GM18870 (cell line): ENCODE measurements around the gene RAB24.
A peak's percentile ranks its signal among the peaks of the same experiment; 100 is the strongest.

Source experiments
- ATAC-seq: cut with Tn5 transposase; IDR thresholded peaks from one replicate; pipeline ENCODE4 v1.9.1; 2021; ENCODE audit warnings: moderate library complexity; ENCODE audit not compliant: unreplicated experiment

Gene RAB24

DNA sequence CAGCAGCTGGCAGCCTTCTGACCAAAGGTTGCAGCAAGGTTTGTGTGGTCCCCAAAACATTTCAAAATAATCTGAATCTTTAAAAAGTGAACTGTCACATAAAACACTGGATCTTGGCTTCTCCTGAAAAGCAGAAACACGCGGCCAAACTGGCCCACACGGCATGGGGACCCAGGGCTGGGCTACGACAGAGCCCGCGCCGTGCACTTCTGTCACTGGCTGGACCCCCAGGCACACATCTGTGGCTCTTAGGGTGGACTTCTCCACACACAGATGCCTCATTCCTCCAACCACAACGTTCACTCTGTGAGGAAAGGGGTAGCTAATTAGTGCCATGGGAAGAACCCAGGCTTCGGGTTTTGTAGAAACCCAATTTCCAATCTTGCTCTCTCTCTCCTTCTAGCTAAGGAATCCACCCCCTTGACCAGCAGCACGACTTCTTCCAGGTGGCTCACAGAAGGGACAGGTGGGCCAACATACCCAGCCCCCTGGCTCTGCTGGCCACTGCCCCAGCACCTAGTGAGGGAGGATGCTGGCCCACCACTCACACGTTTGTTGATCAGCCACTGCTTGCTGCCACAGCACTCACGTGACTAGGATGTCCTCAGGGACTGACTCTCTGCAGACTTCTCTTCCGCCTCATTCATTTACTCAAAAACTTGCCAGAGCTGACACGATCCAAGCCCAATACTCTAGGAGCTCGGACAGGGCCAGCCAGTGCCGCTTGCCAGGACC lies 30.1 kb upstream of the RAB24 start:
- no peak for ATAC-seq

DNA sequence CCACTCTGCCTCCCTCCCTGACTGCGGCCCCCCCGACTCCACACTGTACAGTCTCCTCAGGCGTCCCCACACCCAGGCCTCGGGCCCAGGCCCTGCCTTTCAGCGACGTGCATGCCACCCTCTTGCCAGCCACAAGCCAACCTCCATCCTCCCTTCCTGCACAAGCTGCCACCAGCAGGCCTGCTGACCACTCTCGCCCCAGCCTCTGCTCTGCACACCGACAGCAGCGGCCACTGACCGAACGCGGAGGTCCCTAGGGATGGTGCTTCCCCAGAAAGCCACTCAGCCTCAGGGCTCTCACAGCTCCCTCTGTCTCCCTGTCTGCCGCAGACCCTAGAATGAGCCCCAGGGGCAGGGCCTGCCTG lies 29.4 kb upstream of the RAB24 start:
- no peak for ATAC-seq

DNA sequence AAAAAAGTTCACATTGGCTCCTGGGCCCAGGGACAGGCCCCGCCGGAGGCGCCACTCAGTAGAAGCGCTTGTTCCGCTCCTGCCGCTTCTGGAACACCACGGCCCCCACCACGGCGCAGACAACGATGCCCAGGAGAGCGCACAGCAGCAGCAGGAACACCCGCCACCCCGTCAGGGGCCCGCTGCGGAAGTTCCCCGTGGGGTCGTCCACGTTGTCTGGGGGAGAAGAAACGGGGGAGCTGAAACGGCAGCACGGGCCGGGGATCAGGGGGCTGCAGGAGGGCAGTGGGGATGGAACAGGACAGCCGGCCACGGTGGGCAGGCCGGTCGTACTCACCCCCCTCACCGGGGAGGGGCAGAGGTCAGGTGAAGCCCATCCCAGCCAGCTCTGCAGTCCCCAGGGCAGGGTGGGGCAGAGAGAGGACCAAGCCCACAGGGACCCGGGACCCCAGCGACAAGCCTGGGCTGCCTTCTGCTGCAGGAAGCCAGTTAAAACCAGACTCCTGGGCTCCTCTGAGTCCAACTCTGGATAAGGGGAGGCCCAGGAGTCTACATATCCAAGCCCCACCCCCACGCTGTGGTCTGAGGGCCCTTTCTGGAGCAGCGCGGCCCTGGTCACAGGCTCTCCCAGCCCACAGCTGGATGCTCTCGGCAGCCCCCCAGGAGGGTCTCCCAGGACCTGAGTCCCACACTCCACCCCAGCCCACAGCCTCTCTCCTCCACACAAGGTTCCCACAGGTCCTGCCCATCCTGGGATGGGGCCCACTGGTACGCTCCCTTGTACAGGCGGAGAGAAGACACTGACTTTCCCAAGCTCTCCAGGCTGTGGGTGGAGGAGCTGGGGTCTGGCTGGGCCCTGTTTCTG lies 28.7 kb upstream of the RAB24 start:
- ATAC-seq, result no peak

DNA sequence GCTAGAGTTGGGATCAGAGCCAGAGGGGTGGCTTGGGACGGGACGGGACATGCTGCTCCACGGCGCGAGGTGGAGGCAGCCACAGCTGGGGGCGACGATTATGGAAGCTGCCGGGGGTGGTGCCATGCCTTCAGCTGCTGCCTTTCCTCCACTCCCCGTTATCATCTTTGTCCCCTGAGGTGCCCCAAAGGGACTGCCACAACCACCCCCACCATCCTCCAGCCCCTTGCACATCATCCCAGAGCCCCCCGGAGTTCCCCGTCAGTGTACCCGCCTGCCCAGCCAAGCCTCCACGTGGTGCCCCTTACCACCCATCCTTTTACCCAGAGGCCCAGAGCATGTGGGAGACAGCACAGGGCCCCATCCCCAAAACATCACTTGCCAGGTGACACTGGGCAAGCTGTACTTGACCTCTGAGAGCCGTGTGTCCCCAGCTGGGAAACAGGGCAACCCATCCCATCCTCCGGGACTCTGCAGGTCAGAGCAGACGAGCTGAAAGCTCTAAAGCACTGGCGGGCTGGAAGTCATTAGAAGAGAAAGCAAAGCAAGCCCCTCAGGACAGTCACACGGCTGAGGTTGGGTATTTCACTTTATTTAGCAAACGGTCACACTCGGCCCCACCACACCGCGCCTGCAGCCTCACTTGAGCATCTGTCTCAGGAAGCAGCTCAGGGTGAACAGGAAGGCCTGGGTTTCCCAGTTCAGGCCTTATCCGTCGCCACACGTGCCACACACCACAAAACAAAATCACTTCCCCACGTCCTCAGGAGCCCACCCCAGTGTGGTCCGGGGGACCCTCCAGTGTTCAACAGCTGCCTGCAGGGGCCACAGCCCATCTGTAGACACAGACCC lies 27.7 kb upstream of the RAB24 start:
- no peak for ATAC-seq

DNA sequence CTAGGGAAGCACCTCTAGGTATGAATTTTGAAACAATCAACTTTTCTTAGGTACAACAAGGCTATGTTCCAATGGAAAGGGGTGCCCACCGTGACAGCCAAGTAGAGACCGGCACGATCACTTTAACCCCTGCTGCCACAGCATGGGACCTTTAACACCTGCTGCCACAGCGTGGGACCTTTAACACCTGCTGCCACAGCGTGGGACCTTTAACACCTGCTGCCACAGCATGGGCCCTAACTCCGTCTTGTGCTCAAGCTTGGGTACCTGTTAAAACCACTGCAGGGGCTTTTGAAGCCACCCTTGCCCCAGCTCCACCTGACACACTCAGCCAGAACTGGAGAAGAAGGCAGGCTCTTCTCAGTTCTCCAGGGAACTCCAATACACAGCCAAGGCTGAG lies 26.4 kb upstream of the RAB24 start:
- ATAC-seq, result no peak

DNA sequence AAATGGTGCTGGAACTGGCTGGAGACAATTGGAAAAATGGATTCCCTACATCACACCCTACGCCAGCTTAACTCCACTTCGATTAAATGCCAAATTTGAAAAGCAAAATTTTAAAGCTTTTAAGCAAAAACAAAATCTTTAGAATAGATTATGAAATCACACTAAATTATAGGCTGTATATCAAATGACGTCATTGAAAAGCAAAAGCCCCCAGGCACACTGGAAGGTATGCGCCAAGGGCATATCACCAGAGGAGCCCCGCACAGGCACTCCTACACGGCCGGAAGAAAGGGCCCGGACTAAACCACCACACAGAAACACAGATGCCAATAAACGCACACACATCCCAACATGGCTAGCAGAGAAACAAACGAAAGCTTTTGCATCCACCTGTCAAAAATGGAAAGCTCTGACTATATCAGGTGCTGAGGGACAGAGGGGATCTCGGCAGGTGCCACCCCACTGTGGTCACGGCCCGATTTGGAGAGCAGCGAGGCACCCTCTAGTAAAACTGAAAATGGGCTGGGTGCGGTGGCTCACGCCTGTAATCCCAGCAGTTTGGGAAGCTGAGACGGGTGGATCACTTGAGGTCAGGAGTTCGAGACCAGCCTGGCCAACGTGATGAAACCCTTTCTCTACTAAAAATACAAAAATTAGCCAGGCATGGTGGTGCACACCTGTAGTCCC lies 25.2 kb upstream of the RAB24 start:
- ATAC-seq, result no peak

DNA sequence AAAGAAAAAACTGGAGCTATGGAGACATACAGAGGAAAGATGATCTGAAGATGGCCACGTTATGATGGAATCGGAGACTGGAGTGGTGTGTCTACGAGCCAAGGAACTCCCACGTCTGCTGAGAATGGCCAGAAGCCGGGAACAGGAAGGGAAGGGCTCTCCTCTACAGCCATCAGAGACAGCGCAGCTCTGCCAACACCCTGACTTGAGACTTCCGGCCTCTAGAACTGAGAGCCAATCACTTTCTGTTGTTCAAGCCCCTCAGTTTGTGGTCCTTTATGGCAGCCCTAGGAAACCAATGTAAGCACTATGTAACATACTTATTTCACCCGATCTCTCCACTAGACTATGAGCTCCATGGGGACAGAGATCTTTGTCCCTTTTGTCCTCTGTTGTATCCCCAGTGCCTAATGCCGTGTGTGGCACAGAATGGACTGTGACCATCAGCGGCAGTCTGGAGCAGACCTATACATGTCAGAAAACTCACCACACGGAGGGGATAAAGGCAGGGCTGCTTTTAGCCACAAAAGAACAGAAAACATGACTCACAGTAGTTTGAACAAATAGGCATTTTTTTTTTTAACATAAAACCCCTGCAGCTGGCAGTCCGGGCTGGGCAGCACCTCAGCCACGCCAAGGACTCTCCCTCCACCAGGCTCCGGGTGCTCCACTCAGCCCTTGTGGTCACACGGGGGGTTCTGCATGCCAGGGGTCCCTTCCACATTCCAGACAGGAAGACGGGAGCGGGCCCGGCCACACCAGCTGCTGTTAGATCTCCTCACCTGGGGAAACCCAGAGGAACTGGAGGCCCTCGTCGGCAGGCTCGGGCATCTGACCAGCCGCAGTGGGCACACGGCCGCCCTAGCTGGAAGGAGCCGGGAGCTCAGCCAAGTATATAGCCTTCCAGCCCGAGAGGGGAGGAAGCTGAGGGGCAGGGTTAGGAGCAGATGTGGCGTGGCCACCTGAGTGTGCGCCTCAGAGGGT lies 24.3 kb upstream of the RAB24 start:
- ATAC-seq, result no peak

DNA sequence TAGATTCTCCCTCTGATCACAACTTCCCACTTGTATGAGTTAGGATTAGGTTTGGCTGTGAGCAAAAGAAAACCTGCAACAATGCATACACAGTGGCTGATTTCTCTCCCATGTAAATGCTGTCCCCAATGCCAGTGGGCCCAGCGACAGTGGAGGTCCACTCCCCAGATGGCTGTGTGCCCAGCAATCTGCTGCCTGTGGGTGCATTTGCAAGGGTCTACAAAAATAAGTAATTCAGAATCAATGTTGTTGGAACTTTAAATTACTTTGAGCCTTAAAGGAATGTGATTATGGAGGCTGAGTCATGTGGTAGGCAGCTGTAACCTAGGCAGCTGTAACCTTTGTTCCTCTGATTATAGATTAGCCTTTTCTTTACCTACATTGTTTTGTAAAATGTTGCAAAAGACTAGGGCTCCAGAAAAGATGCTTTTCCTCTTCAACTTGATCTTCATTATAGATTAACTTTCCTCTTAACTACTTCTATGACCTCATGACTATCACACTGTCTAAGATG lies 22.4 kb upstream of the RAB24 start:
- ATAC-seq, result no peak

DNA sequence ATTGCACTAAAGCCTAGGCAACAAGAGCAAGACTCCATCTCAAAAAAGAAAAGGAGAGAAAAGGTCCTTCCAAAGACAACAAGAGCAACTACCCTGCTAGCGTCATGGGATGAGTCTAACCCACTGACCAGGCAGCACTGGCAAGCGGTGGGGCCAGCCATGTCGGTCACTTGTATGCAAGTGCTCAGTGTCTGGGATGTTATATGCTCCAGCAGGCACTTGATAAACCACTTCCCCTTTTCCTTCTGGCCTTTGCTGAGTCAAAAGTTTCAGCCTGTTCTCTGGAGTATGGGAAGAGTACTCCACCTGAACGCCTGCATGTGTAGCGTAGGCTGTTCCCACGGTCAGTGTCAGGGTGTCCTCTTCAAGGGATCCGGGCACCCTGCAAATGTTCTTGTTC lies 17.4 kb upstream of the RAB24 start:
- ATAC-seq, result no peak

DNA sequence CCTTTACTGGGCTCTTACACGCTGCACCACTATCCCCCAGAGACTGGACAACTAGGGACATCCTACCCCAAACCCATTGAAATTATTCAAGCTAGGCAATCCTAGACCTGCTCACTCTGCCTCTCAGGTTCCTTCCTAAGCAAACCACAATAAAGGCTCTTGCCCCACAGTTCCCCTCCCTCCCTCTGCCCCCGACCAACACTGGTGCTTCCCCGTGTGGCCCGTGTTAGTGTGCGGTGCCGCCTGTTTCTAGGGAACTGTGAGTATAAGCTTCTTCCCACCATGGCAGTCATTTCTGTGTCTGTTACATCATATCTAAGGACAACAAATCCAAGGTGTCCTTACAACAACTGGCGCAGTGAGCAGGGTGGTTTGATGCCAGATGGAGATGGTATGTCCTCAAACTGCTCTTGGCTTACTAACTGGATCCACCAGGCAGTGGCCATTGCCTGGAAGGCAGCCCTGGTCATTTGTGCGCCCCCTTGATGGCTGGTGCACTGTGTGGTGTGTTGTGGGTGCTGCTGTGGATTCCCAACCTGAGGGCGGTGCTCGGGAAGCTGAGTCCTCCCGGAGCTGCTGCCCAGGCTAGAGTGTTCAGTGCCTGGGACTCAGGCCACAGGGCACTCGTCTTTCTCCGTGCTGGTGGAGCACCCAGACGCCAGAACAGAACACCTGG lies 16.5 kb upstream of the RAB24 start:
- no peak for ATAC-seq

DNA sequence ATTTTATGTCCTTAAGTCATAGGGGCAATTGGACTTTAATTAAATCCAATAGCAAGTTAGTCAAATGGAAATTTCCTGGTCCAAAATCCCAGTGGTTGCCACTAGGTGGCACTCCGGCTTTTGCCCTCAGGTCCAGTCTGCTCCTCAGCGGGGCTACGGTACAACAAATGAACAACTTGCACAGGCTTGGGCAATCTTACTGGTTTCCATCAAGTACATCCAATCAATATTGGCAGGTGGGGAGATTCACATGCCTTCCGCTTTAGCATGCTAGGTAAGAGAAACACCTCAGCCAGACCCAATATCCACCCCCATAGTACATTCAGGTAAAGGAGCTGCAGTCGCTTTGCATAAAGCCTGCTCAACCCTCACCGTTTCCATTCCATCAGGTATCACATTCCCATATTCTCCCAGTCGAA lies 14.4 kb upstream of the RAB24 start:
- ATAC-seq, result no peak

DNA sequence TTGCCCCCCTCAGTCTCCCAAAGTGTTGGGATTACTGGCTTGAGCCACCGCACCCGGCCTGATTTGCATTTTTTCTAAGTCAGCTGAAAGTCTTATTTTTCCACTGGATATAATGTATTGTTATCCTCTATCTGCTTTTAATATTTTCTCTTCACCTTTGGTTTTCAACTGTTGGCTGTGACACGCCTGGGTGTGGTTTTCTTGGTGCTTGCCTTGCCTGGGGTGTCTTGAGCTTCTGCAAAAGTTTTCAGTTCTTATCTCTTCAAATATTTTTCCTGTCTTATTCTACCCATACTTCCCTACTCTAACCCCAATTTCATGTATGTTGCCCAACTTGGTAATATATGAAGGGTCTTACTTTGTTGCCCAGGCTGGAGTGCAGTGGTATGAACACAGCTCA lies 12.5 kb upstream of the RAB24 start:
- no peak for ATAC-seq

DNA sequence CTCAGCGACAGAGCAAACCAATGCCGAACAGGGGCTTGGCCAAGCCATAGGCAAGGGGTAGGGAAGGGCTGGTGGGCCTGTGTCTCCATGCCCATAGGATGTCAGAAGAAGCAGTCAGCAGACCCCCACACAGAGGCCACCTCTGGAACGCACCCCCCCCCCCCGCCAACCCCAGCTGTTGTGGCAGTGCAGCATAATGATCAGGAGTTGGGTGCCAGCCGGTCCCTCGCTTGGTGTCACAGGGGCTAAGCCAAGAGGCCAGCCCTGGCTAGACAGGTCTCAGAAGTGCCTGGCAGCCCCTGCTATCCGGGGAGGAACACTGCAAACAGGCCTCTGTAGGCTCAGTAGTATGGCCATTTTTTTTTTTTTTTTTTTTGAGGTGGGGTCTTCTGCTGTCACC lies 11.9 kb upstream of the RAB24 start:
- no peak for ATAC-seq

DNA sequence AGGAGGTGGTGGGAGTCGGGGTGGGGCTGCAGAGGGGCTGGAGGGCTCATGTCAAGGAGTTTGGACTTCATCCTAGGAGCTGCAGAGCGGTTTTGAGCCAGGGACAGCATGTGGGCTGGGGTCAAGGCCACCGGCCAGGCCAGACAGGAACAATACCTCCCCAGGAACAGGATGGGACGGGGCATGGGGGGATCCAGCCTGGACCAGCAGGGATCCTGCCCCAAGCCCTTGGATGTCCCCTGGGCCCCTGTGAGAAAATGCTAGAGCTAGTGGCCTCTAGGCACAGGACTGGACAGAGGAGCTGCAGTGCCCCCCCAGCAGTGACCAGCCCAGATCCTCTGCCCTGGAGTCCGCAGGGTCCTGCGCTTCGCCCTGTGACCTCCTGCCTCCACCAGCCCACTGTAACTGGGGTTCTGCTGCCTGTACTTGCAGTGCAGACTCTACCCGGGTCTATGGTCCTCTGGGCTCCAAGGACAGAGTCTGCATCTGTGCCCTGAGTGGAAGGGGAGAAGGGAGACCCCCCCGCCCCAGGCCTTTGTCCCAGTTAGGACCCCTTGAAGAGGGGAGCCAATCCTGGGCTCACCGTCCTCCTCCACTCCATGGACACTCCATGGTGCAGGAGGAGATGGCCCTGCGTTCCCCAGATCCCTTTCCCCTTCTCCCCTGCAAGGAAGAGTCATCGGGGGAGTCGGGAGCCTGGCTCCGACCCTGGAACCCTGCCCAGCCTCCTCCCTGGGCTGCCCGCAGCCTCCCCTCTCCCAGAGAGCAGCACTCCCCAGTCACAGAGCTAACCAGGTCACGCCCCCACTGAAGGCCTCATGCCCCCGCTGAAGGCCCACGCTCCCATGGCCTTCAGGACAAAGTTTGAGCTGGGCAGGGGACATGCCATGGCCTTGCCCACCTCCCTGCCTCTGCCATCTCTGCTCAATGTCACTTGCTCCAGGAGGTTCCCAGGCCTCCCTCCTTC lies 11.1 kb upstream of the RAB24 start:
- ATAC-seq, result no peak

DNA sequence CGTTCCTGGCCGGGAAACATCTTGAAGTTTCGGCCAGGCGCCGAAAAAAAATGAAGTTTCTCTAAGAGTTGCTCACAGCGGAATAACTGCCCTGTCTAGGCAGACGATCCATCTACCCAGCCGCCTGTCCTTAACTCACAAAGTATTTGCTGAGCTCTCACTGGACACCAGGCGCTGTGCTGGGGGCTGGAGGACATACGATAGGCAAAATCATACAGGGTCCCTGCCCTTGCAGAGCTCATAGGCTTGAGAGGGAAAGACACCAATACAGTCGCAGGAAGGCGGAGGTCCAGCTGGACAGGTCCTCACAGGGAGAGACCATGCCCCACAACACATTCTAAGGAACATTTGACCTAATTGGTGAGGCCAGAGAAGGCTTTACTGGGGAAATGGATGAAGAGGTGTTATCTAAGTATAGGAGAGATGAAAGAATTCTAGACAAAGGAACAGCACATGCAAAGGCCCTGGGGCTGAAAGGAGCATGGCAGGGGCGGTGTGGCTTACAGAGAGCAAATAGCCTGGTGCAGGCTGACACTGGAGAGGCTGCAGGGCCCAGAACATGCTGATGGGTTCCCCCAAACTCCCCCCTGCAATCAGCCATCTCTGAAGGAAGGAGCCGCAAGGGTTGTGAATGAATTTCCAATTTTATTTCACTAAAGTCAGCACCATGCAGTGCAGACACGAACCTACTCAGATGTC lies 10.2 kb upstream of the RAB24 start:
- no peak for ATAC-seq

DNA sequence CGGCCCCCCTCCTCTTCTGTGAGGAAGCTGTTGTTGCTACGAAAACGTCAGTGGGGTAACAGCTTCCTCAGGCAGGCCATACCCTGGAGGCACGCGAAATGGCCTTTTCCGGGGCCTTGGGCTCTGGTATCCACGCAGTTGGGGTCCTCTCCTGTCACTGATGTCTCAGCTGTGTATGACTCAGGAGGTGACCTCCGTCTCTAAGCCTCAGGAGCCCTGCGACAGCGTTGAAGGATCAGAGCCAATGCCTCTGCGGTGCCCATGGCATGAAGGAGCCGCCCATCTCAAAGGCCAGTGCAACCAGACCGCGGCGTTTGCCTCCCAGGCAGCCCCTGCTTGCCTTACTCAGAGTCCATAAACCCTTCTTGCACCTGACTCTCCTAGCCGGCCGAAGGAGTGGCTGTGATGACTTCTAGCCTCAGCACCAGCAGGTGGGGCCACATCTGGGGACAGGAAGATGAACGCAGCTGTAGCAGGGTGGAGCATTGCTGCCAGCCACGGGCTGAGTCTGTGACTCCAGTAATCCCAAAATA lies 9.2 kb upstream of the RAB24 start:
- peak; percentile 20 for ATAC-seq
